Effector memory CD8-positive, alpha-beta T cell (primary cell): ENCODE results near the gene KRT35.

Experiments used
- ATAC-seq: fragments of 150-1000 bp; cut with Tn5 transposase; replicated peaks from 2 replicates; pipeline ENCODE4 v1.10.0; 2021; ENCODE audit warnings: mild to moderate bottlenecking, moderate library complexity
- DNase-seq, 3 experiments: peaks; one replicate each; pipeline ENCODE4 v3.0.0; 2021
- H3K27ac Mint-ChIP-seq, 2 donors: one replicate each; pipeline ENCODE4 v1.8.0; 2022; ENCODE audit warnings: mild to moderate bottlenecking in 2 of 2, mixed read lengths in 2 of 2, moderate library complexity in 2 of 2
- H3K27me3 Mint-ChIP-seq, 2 donors: one replicate each; pipeline ENCODE4 v1.8.0; 2022; ENCODE audit warnings: mixed read lengths in 2 of 2
- H3K36me3 Mint-ChIP-seq: one replicate; pipeline ENCODE4 v1.8.0; 2022; ENCODE audit warnings: mild to moderate bottlenecking, moderate library complexity, mixed read lengths; ENCODE audit not compliant: insufficient read depth
- H3K4me1 Mint-ChIP-seq, 2 donors: one replicate each; pipeline ENCODE4 v1.8.0; 2022; ENCODE audit warnings: low read depth in 2 of 2, mixed read lengths in 2 of 2
- H3K4me3 Mint-ChIP-seq, 2 donors: one replicate each; pipeline ENCODE4 v1.8.0; 2022; ENCODE audit warnings: mild to moderate bottlenecking in 2 of 2, mixed read lengths in 2 of 2, moderate library complexity in 2 of 2
- H3K9me3 Mint-ChIP-seq, 2 donors: one replicate each; pipeline ENCODE4 v1.8.0; 2022; ENCODE audit warnings: mixed read lengths in 2 of 2
- total RNA-seq, 9 experiments: gene quantifications; one replicate each; lab custom pipeline; 2026; lab: John Stamatoyannopoulos, UW

KRT35 gene
- total RNA-seq: 0 to 0.11 (median 0) reads per million in 9 experiments

DNA sequence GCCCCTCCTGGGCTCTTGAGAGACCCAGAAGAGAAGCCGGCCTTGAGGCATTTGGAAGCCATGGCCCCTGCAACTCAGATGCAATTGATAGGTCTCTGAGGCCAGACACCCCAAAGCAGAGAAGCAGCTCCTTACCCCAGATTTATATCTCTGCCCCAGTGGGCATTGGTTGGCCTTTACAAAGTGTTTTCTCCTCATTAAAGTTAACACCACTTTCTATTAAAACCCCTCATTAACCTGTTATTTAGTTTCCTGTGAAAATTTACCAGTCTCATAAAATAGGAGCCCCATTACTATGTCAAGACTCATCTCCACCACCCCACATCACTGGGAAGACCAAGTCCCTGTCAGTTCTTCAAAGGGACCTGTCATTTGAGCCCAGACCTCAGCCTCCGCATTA lies at the start of gene KRT35:
Gene KRT35, minus strand, starts transcription at position 116 of the 400 bp plus-strand sequence. Its CDS starts 54 bp downstream, at position 62.
- Mint-ChIP-seq H3K27ac (peak within 1 kb of the TSS in 1 of 2 donors; percentile 10), H3K27me3 (peaks cover 12 to 17% of the 10 kb centered on the region in 2 donors), H3K4me3 (no peak within 1 kb of the TSS), H3K4me1 (no peaks in the 10 kb centered on the region), H3K36me3 (no peaks in the 10 kb centered on the region), H3K9me3 (no peaks in the 10 kb centered on the region)
- DNase-seq: no peak
- ATAC-seq: no peak

DNA sequence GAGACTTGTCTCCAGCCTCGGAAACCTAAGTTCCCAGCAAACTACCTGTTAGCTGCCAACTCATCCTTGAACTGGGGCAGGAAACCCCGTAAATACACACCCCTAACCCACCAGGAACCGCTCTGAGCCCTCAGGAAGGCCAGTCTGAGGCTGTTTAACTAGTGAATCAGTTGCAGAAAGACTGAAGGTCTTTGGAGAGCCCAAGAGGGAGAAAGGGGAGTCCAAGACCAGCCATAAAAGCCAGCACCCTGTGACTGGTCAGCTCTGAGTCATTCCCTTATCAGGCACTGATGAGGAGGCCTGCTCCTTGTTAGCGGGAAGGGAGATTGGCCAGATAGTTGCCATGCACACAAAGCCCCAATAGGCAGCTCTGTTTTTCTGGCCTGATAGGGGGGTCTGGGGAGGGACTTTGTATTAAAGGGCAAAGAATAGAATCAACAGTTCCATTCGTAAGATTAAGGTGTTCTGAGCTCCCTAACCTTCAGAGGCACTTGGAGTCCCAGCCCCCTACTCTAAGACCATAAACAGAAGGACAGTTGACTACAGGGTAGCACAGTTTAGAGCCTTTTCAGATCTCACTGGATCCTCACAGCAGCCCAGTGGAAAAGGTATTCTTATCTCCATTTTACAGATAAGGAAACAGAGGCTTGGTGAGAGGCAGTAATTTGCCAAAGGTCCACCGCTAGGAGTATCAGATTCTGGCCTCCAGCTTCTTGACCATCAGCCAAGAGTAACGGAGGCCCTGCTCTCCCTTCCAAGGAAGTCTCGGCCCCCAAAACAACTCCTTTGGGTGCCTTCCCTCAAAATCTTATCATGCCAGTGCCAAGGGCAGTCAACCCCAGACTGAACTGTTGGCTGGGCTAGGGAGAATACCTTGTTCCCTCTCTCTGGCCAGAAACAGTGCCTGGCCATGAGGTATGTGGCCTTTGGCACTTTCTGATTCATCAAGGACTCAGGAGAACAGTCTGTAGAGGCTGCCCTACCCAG lies 49.4 kb upstream of the KRT35 start:
- no peak overlapping the region for H3K4me3 Mint-ChIP-seq
- peaks cover 77 to 96% of the 10 kb centered on the region in 2 donors for H3K27me3 Mint-ChIP-seq
- ATAC-seq: no peak
- no peaks in the 10 kb centered on the region for H3K36me3 Mint-ChIP-seq
- H3K9me3 Mint-ChIP-seq: no peaks in the 10 kb centered on the region
- no peak for DNase-seq
- H3K4me1 Mint-ChIP-seq: peaks cover 8 to 9% of the 10 kb centered on the region in 2 donors
- no peak overlapping the region for H3K27ac Mint-ChIP-seq

DNA sequence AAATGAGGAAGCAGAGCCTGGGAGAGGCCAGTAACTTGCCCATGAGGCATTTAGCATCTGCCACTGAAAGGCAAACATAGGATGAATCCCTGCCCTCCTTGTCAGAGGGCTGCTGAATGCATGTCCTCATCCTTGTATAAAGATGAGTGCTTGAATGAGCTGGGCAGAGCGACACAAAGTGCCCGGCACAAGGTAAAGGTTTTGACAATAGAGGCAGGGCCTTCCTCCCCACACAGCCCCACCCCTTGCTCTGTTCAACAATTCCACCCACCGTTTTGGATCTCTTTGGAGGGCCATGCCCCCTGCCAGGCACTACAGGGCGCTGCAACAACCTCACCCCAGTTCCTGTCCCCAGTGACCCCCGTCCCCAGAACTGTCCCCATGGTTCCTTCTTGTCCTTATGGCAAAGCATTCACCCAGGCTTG lies 48.6 kb upstream of the KRT35 start:
- no peak for DNase-seq
- Mint-ChIP-seq H3K27me3 (peaks cover 69 to 96% of the 10 kb centered on the region in 2 donors), H3K9me3 (no peaks in the 10 kb centered on the region), H3K4me3 (peak overlapping the region in 1 of 2 donors; percentile 65), H3K4me1 (peaks cover 8 to 9% of the 10 kb centered on the region in 2 donors), H3K36me3 (no peaks in the 10 kb centered on the region), H3K27ac (no peak overlapping the region)
- ATAC-seq: no peak

DNA sequence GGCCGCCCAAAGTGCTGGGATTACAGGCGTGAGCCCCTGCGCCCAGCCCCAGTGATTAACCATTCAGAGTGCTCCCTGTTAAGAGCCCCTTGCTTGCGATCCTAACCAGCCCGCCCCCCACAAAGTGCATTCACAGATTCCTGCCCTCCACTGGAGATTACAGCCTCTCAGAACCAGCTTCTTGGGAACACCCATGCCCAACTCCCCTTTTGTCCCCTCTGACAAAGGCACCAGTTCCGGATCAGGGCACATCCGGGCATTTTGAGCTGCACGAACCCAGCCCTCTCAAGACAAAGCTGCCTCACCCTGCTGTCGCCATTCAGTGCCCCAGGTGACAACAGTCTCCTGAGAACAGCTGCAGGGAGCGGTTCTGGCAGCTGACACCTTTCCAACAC lies 48.0 kb upstream of the KRT35 start:
- Mint-ChIP-seq H3K4me1 (peaks cover 8 to 9% of the 10 kb centered on the region in 2 donors), H3K27me3 (peaks cover 68 to 97% of the 10 kb centered on the region in 2 donors), H3K4me3 (peak overlapping the region; percentile 52 to 65), H3K9me3 (no peaks in the 10 kb centered on the region), H3K27ac (no peak overlapping the region), H3K36me3 (no peaks in the 10 kb centered on the region)
- no peak for DNase-seq
- no peak for ATAC-seq

DNA sequence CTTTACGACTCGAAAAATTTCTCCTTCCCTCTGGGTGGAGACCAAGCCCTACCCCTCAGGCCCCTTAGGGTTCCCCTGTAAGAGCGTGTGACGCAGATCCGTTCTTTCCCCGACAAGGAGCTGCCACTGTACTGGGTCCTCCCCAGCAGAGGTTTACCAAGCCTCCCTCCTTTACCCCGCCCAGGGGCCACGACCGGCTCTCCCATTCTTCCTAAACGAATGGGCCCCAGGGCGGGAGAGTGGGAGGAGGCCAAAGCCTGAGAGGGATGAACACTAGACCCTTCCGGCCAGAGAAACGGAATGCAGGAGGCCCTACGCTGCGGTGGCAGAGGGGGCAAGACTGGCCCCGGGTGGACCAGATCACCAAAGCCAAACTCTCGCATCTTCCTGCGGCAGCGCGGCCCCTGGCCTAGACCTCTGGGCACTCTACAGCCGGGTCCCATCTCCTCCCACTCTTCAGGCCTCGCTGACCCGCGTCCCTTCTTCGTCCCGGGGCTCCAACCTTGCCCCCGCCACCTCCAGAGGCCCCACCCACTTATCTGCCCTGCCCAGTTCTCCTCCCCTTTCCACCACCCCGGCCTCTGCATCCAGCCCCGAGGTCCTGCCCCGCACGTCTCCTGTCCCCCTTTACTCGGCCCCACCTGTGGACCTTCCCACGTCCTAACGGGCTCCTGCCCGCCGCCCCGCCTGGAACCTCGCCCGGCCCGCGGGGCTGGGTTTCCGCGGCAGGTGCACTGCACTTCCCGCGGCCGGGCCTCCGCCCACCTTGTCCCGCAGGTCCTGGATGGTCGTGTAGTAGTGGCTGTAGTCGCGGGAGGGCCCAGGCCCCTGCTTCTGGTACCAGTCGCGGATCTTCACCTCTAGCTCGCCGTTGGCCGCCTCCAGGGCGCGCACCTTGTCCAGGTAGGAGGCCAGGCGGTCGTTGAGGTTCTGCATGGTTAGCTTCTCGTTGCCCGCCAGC lies 46.4 kb upstream of the KRT35 start:
- H3K9me3 Mint-ChIP-seq: no peaks in the 10 kb centered on the region
- peaks cover 8 to 9% of the 10 kb centered on the region in 2 donors for H3K4me1 Mint-ChIP-seq
- peaks cover 53 to 89% of the 10 kb centered on the region in 2 donors for H3K27me3 Mint-ChIP-seq
- DNase-seq (no peak), ATAC-seq (no peak)
- H3K27ac Mint-ChIP-seq: no peak overlapping the region
- H3K36me3 Mint-ChIP-seq: no peaks in the 10 kb centered on the region
- peak overlapping the region; percentile 52 to 65 for H3K4me3 Mint-ChIP-seq

DNA sequence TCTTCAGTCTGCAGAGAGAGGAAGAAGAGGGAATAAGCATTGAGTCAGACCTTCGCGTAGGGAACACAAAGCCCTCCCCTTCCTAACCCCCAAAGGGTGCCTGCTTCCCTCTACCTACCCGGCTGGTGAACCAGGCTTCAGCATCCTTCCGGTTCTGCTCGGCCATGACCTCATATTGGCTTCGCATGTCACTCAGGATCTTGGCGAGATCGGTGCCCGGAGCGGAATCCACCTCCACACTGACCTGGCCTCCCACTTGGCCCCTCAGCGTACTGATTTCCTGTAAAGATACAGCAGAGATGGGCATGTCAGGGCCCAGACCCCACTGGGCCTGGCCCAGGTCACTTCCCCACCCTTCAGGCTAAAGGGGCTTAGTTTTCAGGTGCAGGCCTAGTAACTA lies 43.3 kb upstream of the KRT35 start:
- no peaks in the 10 kb centered on the region for H3K36me3 Mint-ChIP-seq
- H3K9me3 Mint-ChIP-seq: no peaks in the 10 kb centered on the region
- H3K27ac Mint-ChIP-seq: no peak overlapping the region
- peaks cover 8 to 9% of the 10 kb centered on the region in 2 donors for H3K4me1 Mint-ChIP-seq
- peaks cover 34 to 84% of the 10 kb centered on the region in 2 donors for H3K27me3 Mint-ChIP-seq
- ATAC-seq (no peak), DNase-seq (no peak)
- no peak overlapping the region for H3K4me3 Mint-ChIP-seq

DNA sequence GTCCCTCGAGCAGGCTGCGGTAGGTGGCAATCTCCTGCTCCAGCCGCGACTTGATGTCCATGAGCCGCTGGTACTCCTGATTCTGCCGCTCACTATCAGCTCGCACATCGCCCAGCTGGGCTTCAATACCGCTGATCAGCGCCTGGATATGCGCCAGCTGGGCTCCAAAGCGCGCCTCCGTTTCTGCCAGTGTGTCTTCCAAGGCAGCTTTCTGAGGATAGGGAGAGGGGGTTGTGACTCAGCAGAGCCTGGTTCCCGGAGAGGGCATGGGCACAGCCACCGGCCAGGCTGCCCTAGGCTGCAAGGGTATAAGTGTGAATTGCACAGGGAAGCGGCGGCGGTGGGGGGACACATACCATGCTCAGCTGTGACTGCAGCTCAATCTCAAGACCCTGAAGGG lies 42.8 kb upstream of the KRT35 start:
- no peaks in the 10 kb centered on the region for H3K36me3 Mint-ChIP-seq
- no peak overlapping the region for H3K4me3 Mint-ChIP-seq
- ATAC-seq (no peak), DNase-seq (no peak)
- peaks cover 5 to 8% of the 10 kb centered on the region in 2 donors for H3K4me1 Mint-ChIP-seq
- peaks cover 34 to 84% of the 10 kb centered on the region in 2 donors for H3K27me3 Mint-ChIP-seq
- H3K27ac Mint-ChIP-seq: no peak overlapping the region
- no peaks in the 10 kb centered on the region for H3K9me3 Mint-ChIP-seq

DNA sequence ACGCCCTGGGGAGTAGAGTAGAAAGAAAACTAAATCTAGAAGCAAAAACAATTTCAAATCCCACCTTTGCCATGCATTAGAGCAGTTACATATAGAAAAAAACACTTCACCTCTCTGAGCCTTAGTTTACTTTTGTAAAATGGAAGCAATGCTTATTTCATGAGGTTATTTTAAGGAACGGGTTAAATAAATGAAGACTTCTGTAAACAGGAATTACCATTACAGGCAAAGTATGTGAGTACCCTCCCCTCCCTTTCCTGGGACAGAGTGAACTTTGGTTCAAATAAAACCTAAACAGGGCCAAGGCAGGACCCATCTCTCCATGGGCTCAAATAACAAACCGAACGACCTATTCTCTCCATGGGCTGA lies 42.3 kb upstream of the KRT35 start:
- no peak for ATAC-seq
- no peak for DNase-seq
- Mint-ChIP-seq H3K4me3 (no peak overlapping the region), H3K9me3 (no peaks in the 10 kb centered on the region), H3K4me1 (peaks cover 5% of the 10 kb centered on the region in 2 donors), H3K27ac (peak overlapping the region in 1 of 2 donors; percentile 11), H3K36me3 (no peaks in the 10 kb centered on the region), H3K27me3 (peaks cover 34 to 84% of the 10 kb centered on the region in 2 donors)

DNA sequence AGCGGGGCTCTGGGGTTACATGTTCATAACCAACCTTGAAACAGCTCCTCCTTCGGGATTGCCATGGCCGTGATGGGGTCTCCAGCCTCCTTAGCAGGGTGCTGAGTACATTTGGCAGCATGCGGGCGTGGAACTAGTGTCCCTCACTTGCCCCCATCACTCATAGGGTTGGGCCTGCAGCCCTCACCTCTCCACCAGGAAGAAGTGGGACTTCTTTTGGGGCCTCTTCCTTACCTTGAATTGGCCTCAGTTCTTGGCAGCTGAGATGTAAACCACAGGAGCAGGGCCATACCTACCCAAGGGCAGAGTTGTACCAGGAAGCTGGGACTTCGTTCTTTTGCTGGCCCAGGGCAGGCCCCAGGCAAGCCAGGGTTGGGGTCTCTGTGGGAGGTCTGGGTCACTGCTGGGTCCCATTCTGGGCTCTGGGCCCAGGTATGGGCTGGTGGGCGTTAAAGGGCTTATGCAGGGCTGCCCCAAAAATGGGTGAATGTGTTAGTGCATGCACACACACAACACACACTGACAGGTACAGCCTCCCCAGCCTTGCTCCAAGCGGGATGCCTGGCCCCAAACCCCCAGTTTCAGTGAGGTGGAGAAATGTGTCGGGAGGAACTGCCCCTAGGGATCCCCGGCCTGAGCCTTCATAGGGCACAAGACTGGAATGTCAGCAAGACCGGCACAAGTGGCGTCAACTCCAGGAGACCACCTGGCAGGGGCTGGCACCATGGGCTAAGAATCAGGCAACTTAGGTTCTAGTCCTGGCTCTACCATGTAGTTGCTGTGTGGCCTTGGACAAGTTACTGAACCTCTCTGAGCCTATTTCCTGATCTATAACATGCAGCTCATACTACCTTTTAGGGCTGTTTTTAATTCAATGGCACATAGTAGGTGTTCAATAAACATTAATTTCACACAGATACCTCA lies 41.6 kb upstream of the KRT35 start:
- no peak for ATAC-seq
- Mint-ChIP-seq H3K27ac (peak overlapping the region; percentile 11 to 12), H3K36me3 (no peaks in the 10 kb centered on the region), H3K9me3 (no peaks in the 10 kb centered on the region), H3K27me3 (peaks cover 34 to 84% of the 10 kb centered on the region in 2 donors), H3K4me1 (peaks cover 2 to 5% of the 10 kb centered on the region in 2 donors), H3K4me3 (no peak overlapping the region)
- DNase-seq: no peak

DNA sequence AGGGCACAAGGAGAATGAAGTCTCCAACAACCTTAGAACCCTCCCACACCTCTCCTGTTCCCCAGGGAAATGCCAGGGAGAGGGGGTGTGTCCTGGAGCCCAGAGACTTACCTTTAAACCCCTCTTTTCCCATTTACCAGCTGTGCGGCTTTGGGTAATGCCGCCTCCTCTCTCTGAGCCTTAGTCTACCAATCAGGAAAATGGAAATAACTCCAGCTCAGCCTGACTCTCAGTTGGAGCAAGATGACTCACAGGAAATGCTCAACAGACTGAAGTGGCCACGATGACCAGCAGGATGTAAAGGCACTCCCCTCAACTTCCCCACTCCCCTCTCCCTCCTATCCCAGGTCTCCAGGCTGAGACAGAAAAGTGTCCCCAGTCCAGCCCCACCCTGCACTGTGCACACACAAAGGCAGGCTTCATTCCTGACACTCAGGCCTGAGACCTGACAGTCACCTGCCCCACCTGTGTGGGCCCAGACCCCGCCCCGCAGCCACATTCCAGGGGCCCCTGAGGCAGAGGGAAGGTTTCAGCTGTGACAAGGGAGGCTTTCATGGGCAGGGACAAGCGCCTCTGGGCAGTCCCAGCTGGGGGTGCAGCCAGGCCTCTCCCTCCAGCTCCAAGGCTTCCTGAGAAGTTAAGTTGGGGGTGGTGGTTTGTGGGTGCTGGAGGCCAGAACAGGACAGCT lies 40.8 kb upstream of the KRT35 start:
- Mint-ChIP-seq H3K4me1 (no peaks in the 10 kb centered on the region), H3K9me3 (no peaks in the 10 kb centered on the region), H3K36me3 (no peaks in the 10 kb centered on the region), H3K27me3 (peaks cover 31 to 84% of the 10 kb centered on the region in 2 donors), H3K27ac (peak overlapping the region in 1 of 2 donors; percentile 12), H3K4me3 (no peak overlapping the region)
- ATAC-seq (no peak), DNase-seq (no peak)

DNA sequence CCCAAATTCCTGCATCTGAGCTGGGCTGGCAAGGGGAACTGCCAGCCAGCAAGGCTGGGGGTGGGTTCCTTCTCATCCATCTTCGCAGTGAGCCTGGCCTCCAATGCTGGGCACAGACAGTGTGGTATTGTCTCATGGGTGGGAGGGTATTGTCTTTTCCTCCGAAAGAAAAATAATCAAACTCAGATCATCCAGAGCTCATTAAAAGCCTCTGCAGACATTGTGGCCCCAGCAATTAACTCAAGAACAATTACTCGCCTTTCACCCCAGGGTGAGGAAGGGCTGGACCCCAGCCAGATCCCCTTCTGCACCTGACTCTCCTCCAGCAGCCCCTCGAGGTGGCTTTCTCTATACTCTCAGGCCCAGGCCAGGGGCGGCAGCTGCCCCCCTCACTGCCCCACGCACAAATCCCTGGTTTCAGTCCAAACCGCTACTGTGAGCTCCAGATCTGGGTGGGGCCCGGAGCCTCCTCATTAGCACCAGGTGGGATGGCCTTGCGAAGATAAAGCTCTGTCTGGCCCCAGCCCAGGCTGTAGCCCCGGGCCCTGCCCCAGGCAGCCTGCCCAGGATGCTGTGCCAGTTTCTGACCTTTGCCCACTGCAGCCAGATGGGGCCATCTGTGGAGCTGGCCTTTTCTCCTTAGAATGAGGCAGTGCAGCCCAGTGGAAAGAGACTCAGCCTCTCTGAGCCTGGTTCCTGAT lies 40.0 kb upstream of the KRT35 start:
- no peaks in the 10 kb centered on the region for H3K9me3 Mint-ChIP-seq
- H3K27me3 Mint-ChIP-seq: peaks cover 29 to 87% of the 10 kb centered on the region in 2 donors
- no peak for ATAC-seq
- no peaks in the 10 kb centered on the region for H3K4me1 Mint-ChIP-seq
- no peak for DNase-seq
- H3K4me3 Mint-ChIP-seq: no peak overlapping the region
- H3K27ac Mint-ChIP-seq: no peak overlapping the region
- H3K36me3 Mint-ChIP-seq: no peaks in the 10 kb centered on the region
